Jurkat, Clone E6-1 (cell line): ENCODE results near the gene GPR142.

Experiments used
- DNase-seq: peaks from one replicate; pipeline ENCODE4 v3.0.0-alpha.2; 2011; ENCODE audit warnings: low read depth, low spot score
- H3K4me3 ChIP-seq: 2 replicates; pipeline ENCODE4 v1.5.1; 2011; ENCODE audit warnings: mild to moderate bottlenecking, low read length, control low read depth, moderate library complexity

The GPR142 gene

DNA sequence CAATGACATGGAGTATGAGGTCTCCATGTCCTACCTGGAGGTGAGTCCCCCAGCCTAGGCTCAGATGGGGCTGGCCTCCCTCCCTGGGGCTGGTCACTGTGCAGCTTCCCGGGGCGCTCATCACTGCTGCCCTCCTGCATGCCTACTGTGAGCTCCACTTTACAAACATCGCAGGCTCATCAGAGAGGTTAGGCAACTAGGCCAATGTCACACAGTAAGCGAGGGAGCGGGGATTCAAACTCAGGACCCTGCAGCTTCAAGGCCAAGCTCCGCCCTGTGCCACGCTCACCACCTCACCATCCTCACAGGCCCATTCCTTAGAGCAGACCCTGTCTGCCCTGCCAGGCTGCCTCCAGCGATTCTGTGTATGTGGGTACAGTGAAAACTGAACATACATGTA lies 24.2 kb upstream of the GPR142 start:
- H3K4me3 ChIP-seq = no peak overlapping the region
- no peak for DNase-seq

DNA sequence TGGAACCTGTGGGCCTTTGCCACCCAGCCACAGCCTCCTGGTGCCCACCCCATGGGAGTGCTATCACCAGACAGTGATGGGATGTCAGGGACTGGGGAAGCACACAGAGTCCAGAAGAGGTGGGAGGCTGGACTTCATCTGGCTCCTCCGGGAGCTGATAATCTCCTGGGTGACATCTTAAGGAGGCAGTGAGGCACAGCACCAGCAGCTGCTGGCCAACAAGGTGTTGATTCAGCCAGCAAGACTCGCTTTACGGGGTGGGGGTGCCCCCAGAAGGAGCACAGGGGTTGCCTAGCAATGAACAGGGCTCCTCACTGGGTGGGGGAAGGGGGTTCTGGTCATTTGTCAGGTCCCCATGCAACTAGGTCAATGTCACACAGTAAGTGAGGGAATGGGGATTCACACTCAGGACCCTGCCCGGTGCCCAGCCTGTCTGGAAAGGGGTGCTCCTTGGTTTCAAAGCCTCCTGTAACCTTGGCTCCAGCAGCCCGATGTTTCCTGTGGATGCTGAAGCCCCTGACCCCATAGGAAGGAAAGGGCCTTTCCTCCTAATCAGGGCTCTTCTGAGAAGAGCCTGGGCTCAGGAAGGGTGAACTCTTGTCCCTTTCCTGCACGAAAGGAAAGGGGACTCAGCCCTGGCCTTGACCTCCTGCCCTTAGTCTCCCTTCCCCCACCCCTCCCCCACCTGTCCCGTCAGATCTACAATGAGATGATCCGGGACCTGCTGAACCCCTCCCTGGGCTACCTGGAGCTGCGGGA lies 23.6 kb upstream of the GPR142 start:
- no peak for DNase-seq
- no peak overlapping the region for H3K4me3 ChIP-seq

DNA sequence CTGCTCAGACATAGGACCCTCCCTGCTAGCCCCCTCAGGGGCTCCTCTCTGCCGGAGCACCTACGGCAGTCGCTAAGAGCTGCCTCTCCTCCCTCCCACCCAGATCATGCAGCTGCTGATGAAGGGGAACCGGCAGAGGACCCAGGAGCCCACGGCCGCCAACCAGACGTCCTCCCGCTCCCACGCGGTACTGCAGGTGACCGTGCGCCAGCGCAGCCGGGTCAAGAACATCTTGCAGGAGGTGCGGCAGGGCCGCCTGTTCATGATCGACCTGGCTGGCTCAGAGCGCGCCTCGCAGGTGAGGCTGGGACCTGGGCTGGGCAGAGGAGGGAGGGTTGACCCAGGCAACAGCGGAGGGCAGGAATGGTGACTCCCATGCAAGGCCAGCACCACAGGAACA lies 22.6 kb upstream of the GPR142 start:
- no peak for DNase-seq
- no peak overlapping the region for H3K4me3 ChIP-seq

DNA sequence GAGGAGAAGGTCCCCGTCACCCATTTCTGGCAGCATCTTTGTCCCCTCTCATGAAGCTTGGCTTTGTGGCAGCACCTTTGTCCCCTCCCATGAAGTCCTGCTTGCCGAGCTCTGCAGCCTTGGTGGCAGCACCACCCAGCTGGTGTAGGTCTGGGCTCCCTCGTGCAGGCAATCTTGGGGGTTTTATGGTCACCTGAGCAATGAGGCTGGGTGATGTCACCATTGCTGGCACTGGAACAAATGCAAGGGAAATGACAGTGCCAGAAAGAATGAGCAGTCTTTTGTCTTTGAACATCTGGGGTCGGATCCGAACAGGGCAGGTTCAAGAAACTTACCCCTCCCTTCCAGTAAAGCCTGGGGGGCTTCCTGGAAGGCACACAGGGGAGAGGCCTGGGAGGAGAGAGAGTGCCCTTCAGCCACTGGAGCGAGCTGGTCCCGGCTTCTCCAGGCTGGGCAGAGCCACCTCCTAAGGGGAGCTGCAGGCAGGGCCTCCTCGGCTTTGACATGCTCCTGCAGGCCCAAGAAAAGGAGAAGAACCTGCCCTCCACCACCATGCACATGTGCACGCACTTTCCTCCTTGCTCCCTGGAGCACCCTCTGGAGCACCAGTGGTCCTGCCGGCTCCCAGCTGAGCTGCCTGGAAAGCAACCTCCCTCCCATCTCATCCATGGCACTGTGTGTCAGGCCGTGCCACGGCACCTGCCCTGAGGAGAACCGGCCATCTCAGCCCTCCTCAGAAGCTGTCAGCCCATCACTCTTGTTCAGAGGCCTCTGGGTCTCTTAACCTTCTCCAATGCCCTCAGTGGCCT lies 21.7 kb upstream of the GPR142 start:
- no peak for DNase-seq
- no peak overlapping the region for H3K4me3 ChIP-seq

DNA sequence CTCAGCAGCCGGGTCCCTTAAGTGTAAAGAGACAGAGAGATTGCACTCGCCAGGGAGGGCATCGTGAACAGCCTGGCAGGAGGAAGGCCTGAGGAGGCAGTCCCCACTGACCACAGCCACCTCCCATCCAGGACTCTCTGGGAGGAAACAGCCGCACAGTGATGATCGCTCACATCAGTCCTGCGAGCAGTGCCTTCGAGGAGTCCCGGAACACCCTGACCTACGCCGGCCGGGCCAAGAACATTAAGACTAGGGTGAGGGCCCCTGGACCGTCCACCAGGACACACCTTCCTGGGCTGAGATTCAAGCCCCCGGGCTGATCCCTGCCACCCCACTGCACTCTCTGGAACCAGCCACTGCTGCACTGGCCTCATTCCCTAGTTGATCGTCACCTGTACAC lies 19.7 kb upstream of the GPR142 start:
- no peak overlapping the region for H3K4me3 ChIP-seq
- no peak for DNase-seq

DNA sequence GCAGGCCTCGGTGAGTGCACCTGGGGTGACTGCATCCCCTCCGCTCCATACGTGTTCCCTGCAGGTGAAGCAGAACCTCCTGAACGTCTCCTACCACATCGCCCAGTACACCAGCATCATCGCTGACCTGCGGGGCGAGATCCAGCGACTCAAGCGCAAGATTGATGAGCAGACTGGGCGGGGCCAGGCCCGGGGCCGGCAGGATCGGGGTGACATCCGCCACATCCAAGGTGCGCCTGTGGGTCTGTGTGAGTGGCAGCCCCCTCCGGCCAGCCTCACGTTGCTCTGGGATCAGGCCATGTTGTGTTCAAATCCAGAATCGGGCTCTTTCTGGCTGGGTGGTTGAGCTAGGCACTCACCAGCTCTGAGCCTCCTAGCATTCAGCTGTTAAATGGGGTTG lies 18.2 kb upstream of the GPR142 start:
- DNase-seq = no peak
- H3K4me3 ChIP-seq = no peak overlapping the region

DNA sequence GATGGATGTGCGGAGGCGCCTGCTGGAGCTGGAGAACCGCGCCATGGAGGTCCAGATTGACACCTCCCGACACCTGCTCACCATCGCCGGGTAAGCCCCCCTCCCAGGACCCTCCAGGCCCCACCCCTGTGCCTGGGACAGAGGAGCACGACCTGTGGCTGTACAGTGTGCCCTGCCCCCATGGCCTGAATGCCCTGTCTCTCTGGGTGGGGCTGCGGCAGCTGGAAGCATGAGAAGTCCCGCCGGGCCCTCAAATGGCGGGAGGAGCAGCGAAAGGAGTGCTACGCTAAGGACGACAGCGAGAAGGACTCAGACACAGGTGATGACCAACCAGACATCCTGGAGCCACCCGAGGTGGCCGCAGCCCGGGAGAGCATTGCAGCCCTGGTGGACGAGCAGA lies 16.8 kb upstream of the GPR142 start:
- no peak for DNase-seq
- H3K4me3 ChIP-seq = no peak overlapping the region

DNA sequence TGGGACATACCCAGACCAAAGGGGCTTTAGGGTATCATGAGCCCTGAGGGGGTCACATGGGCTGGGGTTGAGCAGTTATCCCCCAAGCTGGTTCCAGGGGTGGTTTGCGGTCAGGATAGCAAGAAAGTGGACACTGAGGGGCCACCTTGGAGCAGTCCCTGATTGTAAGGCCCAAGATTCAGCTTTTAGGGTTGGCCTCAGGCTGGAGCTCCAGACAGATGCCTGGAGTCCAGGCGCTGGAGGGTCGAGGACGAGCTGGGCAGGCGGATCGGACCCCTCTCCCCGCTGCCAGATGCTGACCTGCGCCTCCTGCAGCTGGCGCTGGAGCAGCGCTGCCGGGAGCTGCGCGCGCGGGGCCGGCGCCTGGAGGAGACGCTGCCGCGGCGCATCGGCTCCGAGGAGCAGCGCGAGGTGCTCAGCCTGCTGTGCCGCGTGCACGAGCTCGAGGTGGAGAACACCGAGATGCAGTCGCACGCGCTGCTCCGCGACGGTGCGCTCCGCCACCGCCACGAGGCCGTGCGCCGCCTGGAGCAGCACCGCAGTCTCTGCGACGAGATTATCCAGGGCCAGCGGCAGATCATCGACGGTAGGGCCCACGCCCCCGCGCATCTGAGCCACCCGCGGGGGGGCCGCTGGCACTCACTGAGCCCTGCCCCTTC lies 15.6 kb upstream of the GPR142 start:
- no peak for DNase-seq
- no peak overlapping the region for H3K4me3 ChIP-seq

DNA sequence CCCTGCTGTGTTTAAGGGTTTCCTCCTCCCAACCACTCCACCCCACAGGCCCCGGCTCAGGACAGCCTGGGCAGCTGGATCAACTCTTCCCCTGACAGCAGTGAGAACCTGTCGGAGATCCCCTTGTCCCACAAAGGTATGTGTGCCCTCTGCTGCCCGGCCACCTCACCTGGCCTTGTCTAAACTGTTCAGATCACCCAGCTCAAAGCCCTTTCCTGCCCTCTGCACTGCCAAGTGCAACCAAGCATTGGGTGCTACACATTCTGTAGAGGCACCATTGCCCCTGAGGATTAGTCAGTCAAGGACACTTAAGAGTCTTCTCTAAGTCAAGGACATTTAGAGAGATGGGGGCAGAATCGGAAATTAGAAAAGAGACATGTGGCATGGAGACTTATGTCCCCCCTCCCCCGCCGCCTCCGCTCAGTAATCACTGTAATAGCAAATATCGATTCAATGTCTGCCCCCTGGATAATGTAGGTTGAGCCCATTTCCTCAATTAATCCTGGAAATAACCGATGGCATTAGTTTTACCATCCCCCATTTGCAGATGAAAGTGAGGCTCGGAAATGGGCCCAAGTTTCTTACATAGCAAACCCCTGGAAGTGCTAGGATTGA lies 13.8 kb upstream of the GPR142 start:
- H3K4me3 ChIP-seq = no peak overlapping the region
- DNase-seq = no peak

DNA sequence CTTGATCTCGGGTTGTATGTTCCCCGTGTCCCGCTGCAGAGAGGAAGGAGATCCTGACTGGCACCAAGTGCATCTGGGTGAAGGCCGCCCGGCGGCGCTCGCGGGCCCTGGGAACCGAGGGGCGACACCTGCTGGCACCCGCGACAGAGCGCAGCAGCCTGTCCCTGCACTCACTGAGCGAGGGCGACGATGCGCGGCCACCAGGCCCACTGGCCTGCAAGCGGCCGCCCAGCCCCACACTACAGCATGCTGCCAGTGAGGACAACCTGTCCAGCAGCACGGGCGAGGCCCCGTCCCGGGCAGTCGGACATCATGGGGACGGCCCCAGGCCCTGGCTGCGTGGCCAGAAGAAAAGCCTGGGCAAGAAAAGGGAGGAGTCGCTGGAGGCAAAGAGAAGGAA lies 13.2 kb upstream of the GPR142 start:
- H3K4me3 ChIP-seq = no peak overlapping the region
- no peak for DNase-seq

DNA sequence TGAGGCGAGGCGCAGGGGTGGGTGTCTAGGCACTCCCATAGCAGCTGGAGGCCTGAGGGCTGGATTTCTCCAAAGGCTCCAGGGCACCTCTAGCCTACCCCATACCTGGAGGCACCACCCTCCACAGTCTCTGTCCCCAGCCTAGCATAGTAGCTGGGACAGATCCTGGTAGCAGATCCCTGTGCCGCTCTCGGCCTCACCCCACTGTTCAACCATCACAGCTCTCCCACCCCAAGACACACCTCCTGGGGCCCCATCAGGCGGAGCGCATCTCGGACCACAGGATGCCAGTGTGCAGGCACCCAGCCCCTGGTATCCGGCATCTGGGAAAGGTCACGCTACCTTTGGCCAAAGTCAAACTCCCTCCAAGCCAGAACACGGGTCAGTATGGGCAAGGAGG lies 12.7 kb upstream of the GPR142 start:
- H3K4me3 ChIP-seq = no peak overlapping the region
- DNase-seq = no peak

DNA sequence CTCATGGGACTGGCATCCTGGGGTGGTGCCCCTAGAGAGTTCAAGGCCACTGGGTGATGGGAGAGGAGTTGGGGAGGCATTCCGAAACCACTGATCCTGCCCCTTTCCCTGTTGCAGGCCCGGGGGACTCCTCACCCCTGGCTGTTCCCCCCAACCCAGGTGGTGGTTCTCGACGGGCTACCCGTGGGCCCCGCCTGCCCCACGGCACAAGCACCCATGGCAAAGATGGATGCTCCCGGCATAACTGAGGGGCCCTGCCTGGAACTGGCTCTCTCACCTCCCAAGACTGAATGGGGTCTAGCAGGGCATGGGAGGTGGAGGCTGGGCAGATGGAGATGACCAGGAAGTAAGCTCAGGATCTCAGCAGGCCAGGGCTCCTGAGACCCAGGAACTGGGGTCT lies 12.2 kb upstream of the GPR142 start:
- no peak overlapping the region for H3K4me3 ChIP-seq

DNA sequence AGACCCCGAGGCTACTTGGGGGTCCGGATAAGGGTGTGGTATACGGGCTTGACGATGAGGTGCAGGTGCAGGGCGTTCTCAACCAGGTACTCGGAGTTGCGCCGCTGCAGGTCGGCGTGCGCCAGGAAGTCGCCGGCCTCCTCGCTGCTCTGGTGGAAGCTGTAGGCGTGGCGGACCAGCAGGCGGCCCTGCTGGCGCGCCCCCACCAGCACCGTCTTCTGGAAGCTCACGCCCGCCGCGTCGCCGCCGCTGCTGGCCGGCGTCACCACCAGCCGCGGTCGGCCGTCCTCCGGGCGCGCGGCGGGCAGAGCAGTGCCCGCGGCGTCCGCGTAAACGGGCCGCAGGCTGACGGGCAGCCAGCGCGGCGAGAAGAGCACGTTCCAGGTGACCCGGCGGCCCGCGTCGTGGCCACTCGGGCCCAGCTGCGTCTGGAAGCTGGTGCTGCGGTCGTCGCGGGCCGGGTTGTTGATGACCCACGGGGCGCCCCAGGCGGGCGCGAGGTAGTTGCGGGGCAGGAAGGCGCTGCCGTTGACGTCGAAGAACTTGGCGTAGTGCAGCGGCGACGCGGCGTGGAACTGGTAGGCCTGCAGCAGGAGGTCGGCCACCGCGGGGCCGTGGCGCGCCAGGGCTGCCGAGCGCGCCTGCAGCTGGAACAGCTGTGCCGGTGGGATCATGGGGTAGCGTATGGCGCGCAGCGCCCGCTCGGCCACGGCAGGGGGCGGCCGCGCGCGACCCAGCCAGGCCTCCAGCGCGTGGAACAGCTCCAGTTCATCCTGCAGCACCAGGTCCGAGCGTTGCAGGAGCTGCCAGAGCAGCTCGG lies 10.4 kb upstream of the GPR142 start:
- no peak overlapping the region for H3K4me3 ChIP-seq
- DNase-seq = no peak

More for the DNA sequence above, 12.2 kb upstream of the GPR142 start:
- DNase-seq = no peak

DNA sequence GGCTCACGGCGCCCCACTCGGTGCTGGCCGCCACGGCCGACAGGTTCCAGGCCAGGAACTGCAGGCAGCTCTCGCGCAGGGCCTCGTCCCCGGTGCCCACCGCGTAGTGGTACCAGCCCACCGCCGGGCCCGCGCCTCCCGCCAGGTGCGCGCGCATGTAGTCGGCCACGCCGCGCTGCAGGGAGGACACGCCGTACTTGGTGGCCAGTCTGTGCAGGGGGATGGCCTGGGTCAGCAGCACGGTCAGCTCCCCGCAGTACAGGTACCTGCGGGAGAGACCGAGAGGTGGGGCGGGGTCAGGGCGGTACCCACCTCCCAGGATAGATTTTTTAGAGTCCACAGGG lies 9.9 kb upstream of the GPR142 start:
- DNase-seq = no peak
- H3K4me3 ChIP-seq = no peak overlapping the region

DNA sequence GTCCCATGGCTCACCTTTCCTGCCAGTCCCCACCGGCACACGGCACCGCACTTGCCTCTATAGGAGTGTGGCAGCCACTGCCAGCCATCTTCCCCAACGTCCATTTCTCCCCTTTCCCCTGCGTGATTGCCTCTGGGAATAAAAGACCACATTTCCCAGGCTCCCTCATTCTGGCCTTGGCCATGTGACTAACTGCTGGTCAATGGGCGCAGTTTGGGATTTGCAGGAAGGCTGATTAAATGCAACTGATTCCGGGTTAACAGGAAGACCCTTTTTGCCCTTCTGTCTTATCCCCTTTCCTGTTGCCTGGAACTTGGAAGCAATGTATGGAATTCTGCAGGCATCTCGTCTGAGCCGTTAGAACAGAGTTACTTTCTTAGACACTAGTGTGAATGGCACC lies 8.6 kb upstream of the GPR142 start:
- no peak overlapping the region for H3K4me3 ChIP-seq
- DNase-seq = no peak

DNA sequence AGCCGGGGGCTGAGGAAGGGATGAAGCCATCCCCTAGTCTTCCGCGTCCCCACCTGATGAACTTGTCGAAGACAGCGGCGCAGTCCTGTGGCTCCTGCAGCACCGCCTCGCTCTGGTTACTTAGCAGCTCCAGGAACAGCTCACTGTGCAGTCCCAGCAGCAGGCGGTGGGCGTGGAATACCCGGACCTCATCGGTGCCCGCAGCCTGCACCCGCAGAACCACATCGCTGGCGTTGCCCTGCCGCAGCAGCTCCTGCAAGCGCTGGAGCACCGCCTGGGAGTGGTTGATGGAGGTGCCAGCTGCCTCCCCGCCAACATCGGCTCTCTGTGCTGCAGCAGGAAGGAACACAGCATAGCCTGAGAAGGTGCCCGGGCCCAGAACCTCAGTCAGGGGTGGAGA lies 7.4 kb upstream of the GPR142 start:
- H3K4me3 ChIP-seq = no peak overlapping the region
- no peak for DNase-seq

DNA sequence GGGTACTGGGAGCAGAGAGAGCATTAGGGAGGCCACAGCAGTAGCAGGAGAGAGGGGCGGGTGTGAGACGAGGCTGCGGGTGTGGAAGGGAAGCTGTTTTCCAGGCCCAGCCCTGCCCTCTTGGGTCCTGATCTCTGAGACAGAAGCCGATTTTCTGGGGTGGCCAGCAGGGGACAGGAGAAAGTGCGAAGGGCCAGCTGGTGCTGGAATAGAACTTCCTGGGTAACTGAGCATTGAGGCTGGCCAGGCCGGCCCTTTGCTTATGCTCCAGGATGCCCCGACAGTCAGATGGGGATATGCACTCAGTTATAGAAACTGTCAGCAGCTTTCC lies 6.4 kb upstream of the GPR142 start:
- DNase-seq = no peak
- no peak overlapping the region for H3K4me3 ChIP-seq

DNA sequence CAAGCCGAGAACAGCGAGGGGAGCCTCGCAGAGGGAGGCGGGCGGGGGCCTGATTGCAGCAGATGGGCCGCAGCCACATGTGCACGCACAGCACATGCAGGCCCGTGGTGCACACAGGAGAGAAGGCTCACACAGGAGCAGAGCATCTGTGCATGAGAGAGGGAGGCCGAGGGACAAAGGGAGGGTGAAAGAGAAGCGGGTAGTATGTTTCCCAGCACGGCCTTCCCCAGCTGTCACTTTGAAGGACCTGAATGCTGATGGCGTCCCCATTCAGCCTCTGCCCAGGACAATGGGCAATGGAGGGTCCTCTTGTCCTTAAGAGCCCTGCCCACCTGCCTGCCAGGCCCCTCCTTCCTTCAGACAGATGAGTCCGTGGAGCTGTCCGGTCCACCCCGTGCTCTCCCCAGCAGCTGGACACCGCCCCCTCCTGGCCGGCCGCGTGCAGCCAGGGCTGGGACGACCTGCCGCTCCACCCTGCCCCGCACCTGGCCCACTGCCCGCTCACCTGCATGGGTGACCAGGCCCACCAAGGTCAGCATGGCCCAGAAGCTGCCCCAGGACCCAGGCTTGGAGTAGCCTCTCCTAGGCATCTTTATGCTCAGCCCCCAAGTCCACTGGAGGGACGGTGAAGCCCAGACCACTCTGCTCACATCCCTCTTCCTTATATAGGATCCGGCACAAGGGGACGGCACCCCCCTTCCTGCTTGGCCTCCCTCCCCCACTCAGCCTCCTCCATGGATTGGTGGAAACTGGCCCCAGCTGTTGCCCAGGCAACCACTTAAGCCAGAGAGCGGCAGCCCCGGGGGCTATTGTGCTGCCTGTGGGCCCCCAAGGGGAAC lies 5.9 kb upstream of the GPR142 start, which contains the start of gene BTBD17:
Gene BTBD17, minus strand, starts transcription at position 639 of the 839 bp plus-strand sequence. Its CDS starts 49 bp downstream, at position 590.
- H3K4me3 ChIP-seq = no peak within 1 kb of the TSS
- DNase-seq = no peak
